Fibroblast of lung (primary cell): ENCODE measurements around the gene ARPC2.

Experiments
- CTCF ChIP-seq, 2 donors: IDR thresholded peaks in 1 of 2; conservative IDR thresholded peaks in 1 of 2; 1 replicate in 1 of 2; 2 replicates in 1 of 2; pipeline ENCODE4 v1.5.1; 2011 to 2012; ENCODE audit warnings: low read length in 2 of 2, control low read depth in 1 of 2, inconsistent platforms in 1 of 2, low read depth in 1 of 2, mild to moderate bottlenecking in 1 of 2
- EZH2 ChIP-seq: IDR thresholded peaks from 2 replicates; pipeline ENCODE4 v1.5.1; 2012; ENCODE audit warnings: low read length, control low read depth, mild to moderate bottlenecking; ENCODE audit errors: missing control alignments

- no peak for TF ChIP-seq CTCF (conservative IDR thresholded peaks at IDR 0.05 in 1 of 2, IDR thresholded peaks at IDR 0.05 in 1 of 2; ENCODE audit: low read depth in 1 of 2, low read length in 2 of 2)
- no peak for TF ChIP-seq EZH2
Measured at GRCh38 chr2:218224186-218224585, 7.2 kb downstream of the ARPC2 start.
